NCI-H1105 (cell line): Measurements from ENCODE around the gene UROC1.

ENCODE experiments used
- DNase-seq: peaks from one replicate; lab custom pipeline; 2025; lab: John Stamatoyannopoulos, UW

UROC1 gene

DNA sequence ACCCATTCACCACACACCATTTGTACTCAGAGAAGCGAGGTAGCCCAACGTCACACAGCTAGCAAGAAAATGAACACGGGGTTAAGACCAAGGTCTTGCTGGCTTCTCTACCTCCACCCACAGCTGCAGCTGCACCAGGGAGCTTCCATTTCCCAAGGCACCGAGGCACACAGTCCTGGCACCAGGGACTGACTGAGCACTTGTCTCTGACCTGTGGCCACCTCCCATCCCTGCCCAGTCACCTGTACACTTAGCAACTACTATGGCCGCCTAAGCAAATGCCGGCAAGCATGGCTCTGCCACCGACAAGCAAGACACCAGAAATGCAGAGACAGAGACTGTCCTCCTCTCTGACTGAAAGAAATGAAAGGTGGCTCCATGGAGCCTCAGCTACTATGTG, 57.2 kb downstream of the UROC1 start:
- DNase-seq = no peak

DNA sequence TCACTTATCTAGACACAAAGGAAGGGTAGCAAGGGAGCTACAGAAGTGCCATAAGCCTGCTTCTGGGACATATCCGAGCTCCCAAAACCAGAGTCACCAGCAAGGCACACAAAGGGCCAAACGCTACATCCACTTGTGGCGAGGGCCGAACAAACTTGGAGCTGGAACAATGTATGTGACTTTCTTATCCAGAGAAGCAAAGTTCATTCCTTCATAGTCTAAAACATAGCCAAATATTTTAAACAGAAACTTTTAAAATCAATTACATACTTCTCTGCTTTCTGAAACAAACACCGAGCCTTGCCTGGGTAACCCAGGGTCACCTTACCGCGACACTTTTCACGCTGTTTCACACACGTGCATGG, 57.8 kb downstream of the UROC1 start:
- DNase-seq = no peak

DNA sequence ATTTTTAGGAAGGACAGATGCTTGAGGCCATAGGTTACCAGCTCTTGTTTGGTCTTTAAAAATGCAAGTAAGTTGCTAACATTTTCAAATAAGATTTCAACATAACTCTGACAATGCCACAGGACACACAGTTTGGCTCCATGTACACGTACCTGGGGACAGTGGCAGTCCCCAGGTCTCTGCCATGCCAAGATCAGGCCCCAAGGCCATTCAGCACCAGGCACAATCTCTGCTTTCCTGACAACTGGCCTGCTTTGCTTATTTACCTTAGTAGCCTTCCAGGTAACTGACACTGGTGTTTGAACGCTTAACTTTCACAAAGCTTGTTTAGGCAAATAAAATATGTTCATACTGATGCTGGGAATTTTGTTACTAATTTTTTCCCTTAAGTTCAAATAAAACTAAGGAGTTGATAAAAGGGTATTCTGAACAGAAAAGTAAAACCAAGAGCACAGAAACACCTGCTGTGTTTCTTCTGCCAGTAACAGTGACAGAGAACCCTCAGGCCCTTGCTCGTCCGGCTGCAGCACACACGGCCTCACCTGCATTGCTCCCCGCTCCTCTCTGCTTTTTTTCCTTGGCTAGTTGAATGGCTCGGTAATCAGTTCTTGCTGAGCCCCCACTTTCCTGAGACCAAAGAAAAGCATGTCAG, 58.3 kb downstream of the UROC1 start:
- DNase-seq = no peak

DNA sequence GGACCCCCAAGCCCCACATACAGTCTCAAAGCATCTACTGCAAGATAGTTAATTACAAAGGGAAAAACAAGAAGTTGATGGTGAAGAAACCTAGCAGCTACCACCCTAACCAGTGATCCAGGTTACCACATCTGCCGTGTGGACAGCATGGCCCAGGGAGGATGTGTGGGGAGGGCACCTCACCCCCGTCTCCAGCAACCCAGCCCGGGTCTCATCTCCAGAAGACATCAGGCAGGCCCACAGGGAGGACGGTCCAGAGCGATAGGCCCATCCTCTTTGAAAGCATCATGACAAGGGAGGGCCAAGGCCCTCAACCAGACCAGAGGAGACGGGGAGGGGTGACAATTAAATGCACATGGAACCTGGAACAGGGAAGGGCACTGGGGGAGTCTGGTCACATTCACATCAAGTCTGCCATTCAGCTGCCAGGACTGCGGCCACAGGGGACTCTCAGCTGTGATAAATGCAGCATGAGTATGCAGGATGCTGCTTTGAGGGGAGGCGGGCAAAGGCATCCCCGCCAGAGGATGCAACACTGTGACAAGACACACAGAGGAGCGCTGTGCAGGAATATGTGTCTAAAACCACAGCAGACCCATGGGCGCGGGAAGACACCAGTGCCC, 60.7 kb downstream of the UROC1 start:
- no peak for DNase-seq

DNA sequence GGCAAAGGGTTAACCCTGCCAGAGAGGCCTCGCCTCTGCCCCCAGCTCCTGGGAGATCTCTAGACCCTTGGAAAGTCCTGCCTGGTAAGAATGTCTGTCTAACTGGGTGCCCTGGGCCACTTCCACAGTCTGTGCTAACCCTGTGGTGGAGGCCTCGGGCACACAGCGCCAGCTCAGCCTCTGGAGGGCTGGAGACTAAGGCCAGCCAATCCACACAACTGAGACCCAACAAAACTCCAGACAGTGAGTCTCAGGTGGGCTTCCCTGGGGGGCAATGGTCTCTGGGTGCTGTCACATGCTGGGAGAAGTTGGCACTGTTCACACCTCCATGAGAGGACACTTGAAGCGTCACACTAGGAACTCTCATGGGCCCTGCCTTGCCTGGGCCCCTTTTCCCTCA, 61.4 kb downstream of the UROC1 start:
- DNase-seq = no peak

DNA sequence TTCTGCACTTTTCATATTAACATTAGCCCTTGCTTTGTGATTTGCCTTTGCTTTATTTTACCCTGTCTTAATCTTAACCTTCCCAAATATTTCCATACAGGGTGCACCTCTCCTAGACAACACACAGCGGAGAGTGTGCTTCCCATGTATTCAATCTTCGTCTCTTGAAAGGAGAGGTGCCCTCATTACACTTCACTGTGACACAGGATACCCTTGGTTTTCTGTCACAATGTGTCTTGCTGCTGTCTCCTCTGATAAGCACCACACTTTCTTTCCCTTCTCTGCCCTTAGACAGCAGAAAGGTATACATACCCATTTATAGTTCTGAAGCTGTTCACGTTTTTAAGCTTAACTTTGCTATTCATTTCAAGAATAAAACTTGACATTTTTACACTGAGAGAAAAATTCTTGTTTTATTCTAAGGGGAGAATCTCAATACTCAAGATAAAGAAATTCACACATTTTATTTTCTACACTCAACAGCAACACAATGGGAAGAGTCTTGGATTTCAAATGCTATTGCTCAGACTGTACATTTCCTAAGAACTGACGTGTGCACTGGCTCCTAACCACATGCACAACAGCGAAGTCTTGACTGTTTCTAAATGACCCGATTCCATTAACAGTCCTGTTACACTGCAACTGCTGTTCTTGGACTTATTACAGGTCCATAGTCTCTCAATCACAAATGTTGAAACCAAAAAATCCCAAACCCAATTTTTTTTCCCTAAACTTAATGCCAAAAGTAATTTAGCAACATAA, 63.0 kb downstream of the UROC1 start:
- no peak for DNase-seq

DNA sequence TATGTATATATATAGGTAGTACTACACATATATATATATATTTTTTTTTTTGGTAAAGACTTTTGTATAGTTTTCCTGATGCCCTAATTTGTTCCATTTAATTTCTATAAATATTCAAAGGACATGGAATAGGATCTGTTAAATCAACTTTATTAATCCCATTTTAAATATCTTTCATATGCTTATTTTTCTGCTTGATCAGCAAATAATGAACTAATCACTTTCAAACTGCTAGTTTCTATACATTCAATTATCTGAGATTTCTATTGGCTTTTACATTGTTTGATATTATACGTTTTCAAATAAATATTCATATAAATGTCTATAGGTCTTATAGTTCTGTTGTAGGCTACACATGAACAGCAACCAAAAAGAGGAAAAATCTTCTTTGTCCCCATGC, 63.5 kb downstream of the UROC1 start:
- DNase-seq = no peak

DNA sequence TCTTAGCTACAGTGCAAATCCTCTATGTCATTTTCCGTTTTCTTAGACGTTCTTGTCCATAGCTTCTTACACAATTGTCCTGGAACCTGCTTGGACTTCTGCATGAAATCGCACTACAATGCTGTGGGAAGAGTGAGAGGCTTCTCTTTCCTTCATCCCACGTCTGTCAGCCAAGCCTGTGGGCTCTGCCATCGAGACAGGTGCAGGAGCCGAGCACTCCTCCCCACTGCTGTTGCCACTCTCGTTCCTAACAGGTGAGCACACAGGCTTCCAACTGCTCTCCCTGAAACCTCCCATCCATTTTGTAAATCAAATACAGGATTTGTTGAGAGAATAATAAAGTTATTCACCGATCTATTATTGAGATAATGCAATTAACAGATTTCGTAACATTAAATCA, 65.4 kb downstream of the UROC1 start:
- no peak for DNase-seq

DNA sequence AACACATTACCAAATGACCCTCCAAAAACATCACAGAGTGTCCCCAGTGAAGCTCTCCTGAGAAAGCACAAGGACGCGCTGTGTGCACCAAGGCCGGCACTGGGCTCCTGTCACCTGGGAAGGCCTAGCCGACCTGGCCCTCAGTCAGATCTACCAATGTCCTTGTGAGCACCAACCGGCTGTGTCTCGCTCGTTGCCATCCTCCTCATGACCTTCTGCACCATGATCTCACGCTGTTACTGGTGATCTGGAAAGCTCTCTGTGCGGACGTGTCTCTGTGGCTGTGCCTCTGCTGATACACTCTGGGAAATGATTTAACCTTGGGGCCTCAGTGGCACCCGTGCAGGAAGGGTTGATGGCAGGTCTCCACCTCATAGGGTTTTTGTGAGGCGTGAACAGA, 66.1 kb downstream of the UROC1 start:
- DNase-seq = no peak

DNA sequence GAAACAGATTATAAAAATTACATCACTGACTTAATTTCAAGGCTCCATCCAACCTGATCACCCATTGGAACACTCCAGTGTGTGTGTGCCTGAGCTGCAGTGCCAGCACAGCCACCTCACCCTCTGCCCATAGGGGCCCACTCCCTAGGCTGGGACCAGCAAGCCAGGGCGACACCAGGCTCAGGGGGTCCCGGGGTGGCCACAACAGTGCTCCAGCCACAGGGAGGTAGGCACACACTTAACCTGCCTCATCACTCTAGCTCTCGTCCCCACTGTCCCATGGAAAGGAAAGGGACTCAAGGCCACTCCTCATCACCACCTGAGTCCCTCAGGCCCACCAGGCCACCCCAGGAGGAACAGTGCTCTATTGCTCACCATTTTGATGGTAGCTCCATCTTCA, 66.8 kb downstream of the UROC1 start:
- DNase-seq = no peak

DNA sequence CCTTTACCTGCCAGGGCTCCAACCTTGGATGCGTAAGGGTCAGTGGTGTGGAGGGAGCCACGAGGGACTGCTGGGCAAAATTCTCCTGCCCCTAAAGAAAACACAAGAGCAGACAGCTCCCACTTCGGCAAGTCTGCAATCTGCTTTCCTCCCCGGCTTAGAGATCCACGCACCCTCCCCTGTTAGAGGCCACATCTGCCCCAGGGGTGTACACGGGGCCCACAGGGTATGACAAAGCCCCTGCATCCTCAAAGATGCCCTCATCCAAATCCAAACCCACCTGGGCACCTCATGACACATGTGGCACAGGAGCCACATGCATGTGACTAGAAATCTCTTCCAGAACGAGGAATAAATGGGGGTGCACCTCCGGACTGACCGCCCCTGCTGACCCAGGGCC, 67.4 kb downstream of the UROC1 start:
- DNase-seq = no peak

DNA sequence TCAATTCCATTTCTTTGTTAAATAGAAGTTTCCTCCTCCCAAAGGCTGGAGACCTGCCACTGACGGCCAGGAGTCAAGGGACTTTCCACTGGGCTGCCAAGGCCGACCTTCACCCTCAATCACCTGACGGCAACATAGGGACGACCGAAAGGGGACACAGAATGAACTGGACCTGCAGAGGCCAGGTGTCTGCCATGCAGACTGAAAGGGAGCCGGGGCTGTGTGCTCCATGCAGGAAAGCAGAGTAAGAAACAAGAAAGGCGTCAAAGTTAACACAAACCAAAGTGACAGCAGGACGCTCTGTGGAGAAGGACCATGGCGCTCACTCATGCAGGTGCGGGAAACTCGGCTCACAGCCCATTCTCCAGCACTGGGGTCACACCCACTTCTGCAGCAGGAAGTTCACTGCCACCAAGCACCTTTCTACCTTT, 67.9 kb downstream of the UROC1 start:
- DNase-seq = no peak

DNA sequence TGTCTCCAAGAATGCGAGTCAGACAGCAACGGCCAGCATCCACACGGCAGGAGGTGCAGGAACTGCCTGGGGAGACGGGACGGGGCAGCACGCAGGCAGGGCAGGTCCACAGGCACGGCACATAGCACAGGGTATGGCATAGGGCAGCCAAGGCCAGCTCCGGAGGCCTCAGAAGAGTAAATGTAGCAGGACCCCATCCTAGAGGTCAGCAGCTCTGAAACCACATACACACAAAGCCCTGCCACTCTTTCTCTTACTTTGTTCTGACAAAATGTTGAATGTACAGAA, 68.7 kb downstream of the UROC1 start:
- DNase-seq = no peak

DNA sequence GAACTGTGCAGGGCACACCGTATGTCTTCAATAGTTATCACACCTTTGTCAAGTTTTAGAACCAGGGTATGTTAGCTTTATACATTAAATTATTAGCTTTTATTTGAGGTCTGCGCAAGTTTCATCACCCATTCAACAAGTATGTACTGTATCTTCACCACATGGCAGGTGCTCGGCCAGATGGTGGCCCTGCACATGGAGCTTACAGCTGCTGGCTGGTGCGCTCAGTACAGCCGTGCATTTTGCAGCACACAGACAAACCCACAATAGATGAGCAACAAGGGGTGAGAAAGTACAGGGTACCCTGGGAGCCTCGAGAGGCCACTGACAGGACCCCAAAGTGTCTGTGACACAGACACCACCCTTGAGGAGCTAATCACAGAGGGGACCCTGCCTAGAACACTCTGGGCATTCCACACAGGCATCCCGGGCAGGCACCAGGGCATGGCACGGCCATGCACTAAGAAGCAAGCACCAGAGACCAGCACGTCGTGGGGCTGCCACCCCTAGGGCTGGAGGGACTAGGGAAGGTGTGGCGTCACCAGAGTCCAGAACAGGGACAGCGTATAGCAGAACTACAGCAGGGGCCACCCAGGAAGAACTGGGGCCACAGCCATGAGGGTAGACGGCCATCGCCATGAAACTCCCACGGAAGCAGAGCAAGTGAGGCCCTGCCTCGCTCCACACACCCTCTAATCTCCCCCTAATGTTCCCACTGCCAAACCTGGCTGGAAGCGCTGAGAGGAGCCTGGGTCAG, 69.3 kb downstream of the UROC1 start:
- DNase-seq = no peak

DNA sequence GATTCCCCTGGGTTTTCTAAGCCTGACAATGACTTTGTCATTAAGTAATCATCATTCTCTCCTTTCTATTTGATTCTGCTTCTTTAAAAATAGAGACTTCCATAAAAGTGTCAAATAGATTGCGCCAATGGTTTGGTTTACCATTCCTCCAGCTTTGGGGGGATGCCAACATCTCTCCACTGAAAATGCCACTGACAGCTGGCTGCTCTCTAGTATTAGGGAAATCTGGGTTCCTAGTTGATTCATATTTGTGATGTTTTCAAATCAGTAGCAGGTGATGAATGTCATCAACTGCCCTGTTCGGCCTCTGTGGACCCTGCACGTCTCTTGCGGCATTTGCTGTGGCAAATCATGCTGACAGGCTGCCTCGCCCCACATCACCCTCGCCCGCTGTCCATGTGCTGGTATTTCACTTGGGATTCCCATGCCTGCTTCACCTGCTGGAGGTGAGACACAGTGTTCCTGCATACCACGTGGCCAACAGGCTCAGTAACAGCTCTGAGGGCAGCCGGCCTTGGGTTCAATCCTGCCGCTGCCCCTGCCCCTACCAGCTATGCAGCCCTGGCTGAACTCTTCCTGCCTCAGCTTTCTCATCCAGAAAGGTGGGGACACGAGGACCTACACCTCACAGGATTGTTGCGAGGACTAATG, 70.0 kb downstream of the UROC1 start:
- DNase-seq = no peak

DNA sequence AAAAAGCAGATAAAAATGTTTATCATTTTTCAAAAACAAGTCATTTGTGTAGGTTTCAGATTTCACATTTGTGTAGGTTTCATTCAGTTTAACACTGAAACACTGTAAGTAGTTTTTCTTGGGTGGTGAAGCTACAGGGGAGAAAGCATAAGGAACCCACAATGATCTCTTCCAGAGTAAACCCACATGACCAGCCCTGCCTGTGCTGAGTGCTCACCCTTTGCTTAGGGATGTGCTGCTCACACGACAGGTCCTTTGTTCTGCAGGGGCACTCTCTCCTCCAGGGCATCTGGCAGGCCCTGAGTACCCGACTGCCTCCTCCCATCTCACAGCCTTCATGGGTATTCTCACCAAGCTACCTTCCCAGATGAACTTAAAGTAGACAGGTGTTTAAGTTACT, 70.8 kb downstream of the UROC1 start:
- DNase-seq = no peak

DNA sequence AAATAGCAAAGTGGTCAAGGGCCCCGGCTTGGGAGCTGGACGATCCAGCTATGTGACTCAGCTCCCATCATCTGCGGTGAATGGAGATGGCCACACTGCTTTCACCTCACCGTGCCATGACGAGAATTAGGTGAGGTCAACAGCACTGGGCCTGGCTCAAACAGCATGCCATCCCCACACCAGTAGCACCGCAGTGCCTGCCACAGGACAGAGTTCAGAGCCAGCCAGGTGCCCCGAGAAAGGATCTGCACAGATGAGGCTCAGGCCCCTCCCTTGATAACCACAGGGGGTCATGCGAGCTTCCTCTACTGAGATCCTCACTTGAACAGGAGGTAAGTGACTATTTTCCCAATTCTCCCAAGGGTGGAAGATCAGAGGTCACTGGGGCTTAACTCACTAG, 71.3 kb downstream of the UROC1 start:
- DNase-seq = no peak

DNA sequence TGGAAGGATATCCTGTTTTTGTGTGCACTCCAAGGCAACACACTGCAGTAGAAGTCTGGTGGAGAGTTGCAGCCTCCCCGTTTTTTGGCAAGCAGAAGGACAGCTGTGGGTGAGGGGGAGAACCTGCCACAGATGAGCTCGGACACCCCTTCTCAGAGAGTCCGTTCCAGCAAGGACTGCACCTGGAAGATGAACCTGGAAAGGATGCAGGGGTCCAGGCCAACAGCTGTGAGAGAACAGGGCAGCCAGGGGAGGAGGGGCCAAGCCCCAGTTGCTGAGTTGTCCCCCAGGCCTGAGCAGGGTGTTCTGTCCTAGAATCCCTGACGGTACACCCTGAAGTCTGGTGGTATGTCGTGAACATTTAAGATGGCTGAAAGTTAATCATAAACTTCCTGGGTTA, 72.1 kb downstream of the UROC1 start:
- DNase-seq = no peak

DNA sequence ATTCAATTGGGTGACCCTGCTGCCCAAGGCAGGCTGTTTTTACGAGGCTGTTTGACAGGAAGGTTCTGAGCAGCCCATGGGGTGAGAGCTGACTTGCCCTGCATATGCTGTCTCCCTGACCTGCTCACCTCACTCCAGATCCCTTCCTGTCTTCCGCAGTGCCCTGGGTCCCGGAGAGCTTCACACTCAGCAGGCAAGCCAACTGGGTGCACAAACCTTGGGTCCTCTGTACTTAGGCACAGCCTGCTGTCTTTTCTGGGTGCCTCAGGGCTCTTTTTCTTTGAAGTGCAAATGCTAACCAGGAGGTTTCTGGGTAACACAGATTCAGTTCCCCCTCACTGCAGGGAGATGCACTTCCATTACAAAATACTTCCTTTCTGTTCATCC, 74.7 kb downstream of the UROC1 start:
- no peak for DNase-seq

DNA sequence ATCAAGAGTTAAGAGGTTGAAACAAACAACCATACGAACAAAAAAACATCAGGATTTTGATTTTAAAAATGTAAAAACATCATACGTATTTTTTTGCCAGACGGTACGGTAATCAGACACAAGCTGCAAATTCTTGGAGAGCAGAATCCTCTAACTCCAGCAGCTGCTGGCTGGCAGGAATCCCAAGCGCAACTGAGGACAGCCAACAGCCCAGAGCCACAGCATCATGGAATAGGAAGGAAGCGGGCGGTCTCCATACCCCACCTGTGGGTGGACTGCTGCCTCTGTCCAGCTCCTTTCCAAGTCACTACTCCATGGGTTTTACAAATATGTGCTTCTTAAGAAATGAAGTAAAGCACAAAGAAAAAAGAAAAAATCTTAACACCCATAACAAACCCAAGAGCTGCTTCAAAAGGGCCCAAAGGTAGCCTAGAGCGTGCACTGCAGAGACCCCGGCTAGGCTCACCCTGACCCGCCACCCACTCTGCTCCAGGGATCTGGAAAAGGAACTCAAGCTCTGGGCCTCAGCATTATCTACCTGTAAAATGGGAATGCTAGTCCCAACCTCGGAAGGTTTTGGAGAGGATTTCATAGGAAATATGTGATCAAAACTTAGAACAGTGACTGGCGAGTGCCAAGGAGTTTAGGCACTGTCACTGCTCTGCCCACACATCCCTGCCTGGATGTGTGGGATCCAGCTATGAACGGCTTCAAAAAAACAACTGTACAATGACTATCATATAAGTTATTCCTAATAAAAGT, 75.3 kb downstream of the UROC1 start:
- no peak for DNase-seq

DNA sequence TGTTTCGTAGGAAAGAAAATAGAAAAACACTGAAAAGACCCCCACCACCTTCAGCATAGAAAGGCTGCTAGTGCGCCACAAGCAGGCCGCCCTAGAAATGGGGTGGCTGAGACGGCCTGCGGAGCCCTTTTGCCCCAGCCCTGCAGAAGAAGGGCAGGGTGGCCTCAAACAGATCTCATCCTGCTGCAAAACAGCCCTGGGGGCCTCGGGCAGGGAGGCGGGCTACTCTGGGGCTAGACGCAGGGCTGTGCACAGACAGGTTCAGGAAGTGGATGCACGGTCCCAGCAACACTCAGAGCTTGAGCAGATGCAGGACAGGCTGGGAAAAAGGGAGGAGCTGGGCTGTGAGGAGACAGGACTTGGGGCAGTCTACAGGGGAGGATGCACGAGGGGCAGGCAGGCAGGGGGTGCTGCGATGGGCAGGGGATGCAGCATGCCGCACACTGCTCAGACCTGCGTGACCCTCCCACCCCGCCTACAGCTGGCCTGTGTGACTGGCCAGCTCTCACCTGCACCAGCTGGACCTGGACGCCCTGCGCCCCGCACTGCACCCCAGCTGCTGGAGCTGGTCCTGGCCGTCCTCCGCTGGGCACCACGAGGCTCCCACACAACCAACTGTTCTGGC, 76.2 kb downstream of the UROC1 start:
- DNase-seq = no peak

DNA sequence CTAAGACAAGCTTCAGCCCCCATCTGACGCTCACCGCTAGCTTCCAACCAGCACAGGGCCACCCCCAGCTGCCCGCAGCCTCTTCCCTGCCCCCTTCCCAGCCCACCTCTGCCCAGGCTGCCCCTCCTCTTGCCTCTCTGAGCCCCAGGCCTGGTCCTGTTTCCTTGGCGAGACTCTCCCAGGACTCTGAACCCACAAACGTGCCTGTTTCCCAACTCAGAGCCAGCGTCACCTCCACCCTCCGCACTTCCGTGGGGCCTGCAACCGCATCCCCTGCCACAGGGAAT, 76.9 kb downstream of the UROC1 start:
- no peak for DNase-seq
